ENCODE results near the gene TM2D3. TPM values are rescaled to one million over a fixed set of nuclear protein-coding genes. Genes with fewer than 3 reads are reported as not detected.

The TM2D3 gene
- total RNA-seq, 2 donors from 2014 or later = 39.8 to 104 TPM

- H3K27ac ChIP-seq = no peak overlapping the region
- no peaks in the 10 kb centered on the region for H3K4me1 ChIP-seq (ENCODE audit: control insufficient read depth in 1 of 2, low read depth in 2 of 2)
- DNase-seq (ENCODE audit: low spot score) (no peak), ATAC-seq (ENCODE audit: insufficient number of reproducible peaks, low FRiP score, low read depth) (no peak)
- no peaks in the 10 kb centered on the region for H3K27me3 ChIP-seq (replicated peaks; ENCODE audit: insufficient read depth)
- H3K36me3 ChIP-seq = no peaks in the 10 kb centered on the region
- no peaks in the 10 kb centered on the region for H3K9me3 ChIP-seq
- TF ChIP-seq CTCF (IDR thresholded peaks at IDR 0.05) = no peak
- no peak overlapping the region for H3K4me3 ChIP-seq
These were observed 53.1 kb downstream of the TM2D3 start for GRCh38 chr15:101599091-101599490.

- ATAC-seq (ENCODE audit: insufficient number of reproducible peaks, low FRiP score, low read depth) = no peak
- no peaks in the 10 kb centered on the region for H3K27me3 ChIP-seq (replicated peaks; ENCODE audit: insufficient read depth)
These were observed 54.7 kb downstream of the TM2D3 start for GRCh38 chr15:101597360-101597928.

GRCh38 chr15:101596633-101597032 is 55.5 kb downstream of the TM2D3 start:
- no peak for TF ChIP-seq CTCF (IDR thresholded peaks at IDR 0.05)
- Histone ChIP-seq H3K36me3 (no peaks in the 10 kb centered on the region), H3K27me3 (replicated peaks; ENCODE audit: insufficient read depth) (no peaks in the 10 kb centered on the region), H3K9me3 (no peaks in the 10 kb centered on the region), H3K4me1 (ENCODE audit: control insufficient read depth in 1 of 2, low read depth in 2 of 2) (no peaks in the 10 kb centered on the region), H3K27ac (no peak overlapping the region), H3K4me3 (no peak overlapping the region)
- DNase-seq (ENCODE audit: low spot score) = no peak
- no peak for ATAC-seq (ENCODE audit: insufficient number of reproducible peaks, low FRiP score, low read depth)

More at GRCh38 chr15:101597360-101597928, 54.7 kb downstream of the TM2D3 start:
- Histone ChIP-seq H3K4me1 (ENCODE audit: control insufficient read depth in 1 of 2, low read depth in 2 of 2) (no peaks in the 10 kb centered on the region), H3K9me3 (no peaks in the 10 kb centered on the region), H3K27ac (no peak overlapping the region), H3K4me3 (no peak overlapping the region), H3K36me3 (no peaks in the 10 kb centered on the region)
- no peak for TF ChIP-seq CTCF (IDR thresholded peaks at IDR 0.05)
- DNase-seq (ENCODE audit: low spot score) = no peak

Other genes starting within 250 kb of the TM2D3 start
- 1 to 10 TPM; 5.1 to 8.8 TPM for gene PCSK6, start 162.7 kb downstream of the TM2D3 start, total RNA-seq
- gene TARS3, start 72.1 kb upstream of the TM2D3 start, total RNA-seq = 10 to 100 TPM; 20.5 to 21.3 TPM
- gene OR4F6, start 151.1 kb upstream of the TM2D3 start, total RNA-seq = not detected
- gene OR4F15, start 159.8 kb upstream of the TM2D3 start, total RNA-seq = not detected